ENCODE data around the gene GBP3.
A peak's percentile ranks its signal among the peaks of the same experiment; 100 is the strongest.
"Not testable (repeated sequence)": the region's sequence is repeated elsewhere in the genome, so short reads cannot be mapped to it uniquely, and the experiment has no call there.

The GBP3 gene

DNA sequence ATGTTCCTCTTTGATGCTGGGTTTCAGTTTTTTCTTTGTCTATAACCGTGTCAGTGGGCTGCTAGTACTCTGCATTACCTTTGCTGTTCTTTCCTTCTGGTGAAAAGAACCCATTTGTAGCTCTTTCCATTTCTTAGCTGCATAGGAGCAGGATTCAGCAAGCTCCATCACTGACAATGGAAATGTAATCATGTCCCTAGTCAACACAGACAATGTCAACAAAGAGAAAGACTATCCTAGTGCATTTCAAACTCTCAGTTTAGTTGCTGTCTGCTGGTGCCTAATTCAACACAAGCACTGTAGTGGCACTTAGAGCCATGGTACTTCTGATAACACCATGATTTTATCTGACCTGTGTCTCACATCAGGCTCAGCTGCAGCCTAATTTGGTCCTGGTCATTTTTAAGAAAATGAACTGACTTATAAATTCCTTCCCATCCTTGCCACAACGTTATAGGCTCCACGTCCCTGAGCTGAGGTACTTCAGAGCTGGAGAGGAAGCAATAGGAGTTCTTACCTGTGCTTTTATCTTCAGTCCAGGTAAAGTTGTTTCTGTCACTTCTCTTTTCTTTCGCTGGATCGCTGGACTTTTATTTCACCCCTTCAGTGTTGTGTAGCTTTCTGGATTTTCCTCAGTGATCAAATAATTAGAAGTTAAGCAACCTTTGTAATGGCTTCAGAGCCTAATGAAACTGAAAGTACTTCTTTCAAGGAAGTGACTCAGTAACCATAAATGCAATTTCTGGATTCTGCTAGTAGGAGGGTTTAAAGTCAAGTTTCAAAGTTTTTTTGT is at the start of gene GBP3:
Gene GBP3, minus strand, starts transcription at position 700 of the 793 bp plus-strand sequence. CDS start 2,145 bp downstream, outside the sequence.
- DNase-seq, result peak; percentile 75

GRCh38 chr1:89070509-89070908 is 47.8 kb upstream of the GBP3 start:
- DNase-seq, result peak; percentile 8

GRCh38 chr1:89069951-89070350 is 47.3 kb upstream of the GBP3 start:
- DNase-seq, result peak; percentile 43

- no peak for DNase-seq
These were observed 45.6 kb upstream of the GBP3 start for GRCh38 chr1:89068291-89068690.

- peak; percentile 44 for DNase-seq
These were observed 42.6 kb upstream of the GBP3 start, which contains the start of gene GBP1 for GRCh38 chr1:89065079-89065868. Gene GBP1, minus strand, starts transcription at chr1:89065208. Its CDS starts 1,974 bp downstream, at chr1:89063234.

- no peak for DNase-seq
These were observed 42.0 kb upstream of the GBP3 start for GRCh38 chr1:89064632-89065031.

DNA sequence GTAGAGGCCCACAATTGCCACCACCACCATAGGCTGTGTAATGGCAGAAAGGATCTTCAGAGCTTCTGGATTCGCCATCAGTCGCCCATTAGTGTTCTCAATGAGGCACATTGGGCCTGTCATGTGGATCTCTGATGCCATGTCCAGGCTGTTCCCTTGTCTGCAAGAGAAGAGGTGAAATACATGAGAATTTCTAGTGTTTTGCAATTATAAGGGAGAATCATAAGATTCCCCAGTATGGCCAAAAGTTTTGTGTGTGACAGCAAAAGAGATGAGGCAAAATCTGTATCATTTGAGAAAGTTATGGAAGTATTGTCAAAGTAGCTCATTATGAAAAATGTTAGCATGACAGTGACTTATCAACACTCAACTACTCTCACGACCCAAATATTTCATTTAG is 40.4 kb upstream of the GBP3 start:
- DNase-seq, result no peak

DNA sequence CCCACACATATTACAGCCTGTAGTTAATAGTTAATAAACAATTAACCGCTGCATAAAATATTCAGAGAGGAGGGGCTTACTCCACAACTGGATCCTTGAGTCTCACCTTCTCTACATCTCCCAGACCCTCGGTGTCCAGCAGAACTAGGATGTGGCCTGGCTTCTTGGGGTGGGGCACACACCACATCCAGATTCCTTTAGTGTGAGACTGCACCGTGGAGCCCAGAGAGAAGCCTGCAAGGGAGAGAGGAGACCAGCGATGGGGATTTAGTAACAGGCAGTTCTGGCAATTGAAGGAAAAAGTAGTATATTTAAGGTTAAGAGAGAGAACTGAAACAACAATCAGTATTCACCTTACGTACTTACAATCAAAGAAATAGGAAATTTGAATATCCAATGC is 37.4 kb upstream of the GBP3 start:
- no peak for DNase-seq

GRCh38 chr1:89051955-89052312 is 29.3 kb upstream of the GBP3 start:
- DNase-seq, result no peak

GRCh38 chr1:89051300-89051954 is 28.8 kb upstream of the GBP3 start:
- no peak for DNase-seq

GRCh38 chr1:89050649-89051033 is 28.0 kb upstream of the GBP3 start:
- no peak for DNase-seq

- DNase-seq, result peak; percentile 28
These were observed 27.4 kb upstream of the GBP3 start for GRCh38 chr1:89049901-89050648.

DNA sequence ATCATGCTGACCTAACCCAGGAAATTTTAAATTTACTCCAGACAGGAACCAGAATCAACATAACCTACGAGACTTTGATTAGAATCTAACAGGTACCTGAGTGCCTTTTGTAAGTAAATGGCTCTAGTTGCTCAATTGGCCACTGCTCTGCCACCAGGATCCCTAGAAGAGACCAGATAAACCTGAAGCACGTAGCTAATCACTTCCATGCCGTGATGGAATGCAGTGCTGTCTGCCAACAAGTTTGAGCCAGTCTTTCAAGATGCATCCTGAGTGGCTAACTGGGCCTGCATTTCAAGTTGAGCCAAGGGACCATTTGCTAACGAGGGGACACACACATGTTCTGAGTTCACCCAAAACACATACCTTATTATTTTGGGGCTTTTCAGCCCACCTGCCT is 26.5 kb upstream of the GBP3 start:
- not testable (repeated sequence) for DNase-seq

- DNase-seq, result no peak
These were observed 25.1 kb upstream of the GBP3 start for GRCh38 chr1:89047734-89048133.

- DNase-seq, result peak; percentile 18
These were observed 23.9 kb upstream of the GBP3 start for GRCh38 chr1:89046318-89047183.

- no peak for DNase-seq
These were observed 22.5 kb upstream of the GBP3 start for GRCh38 chr1:89044970-89045721.

- DNase-seq, result no peak
These were observed 21.3 kb upstream of the GBP3 start for GRCh38 chr1:89043940-89044339.

GRCh38 chr1:89042491-89042890 is 19.8 kb upstream of the GBP3 start:
- DNase-seq, result no peak

DNA sequence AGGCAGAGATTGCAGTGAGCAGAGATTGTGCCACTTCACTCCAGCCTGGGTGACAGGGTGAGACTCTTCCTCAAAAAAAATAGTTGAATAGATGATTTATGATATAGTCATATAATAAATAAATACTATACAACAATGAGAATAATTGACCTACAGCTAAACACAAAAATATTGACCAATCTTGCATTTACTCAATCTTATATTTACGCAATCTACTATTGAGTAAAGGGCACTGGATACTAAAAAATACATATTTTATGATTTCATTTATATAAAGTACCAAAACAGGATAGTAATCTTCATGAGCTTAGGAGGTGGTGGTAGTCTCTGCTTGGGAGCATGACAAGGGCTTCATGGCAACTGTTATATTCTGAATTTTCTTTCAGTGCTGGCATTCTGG is 19.1 kb upstream of the GBP3 start:
- DNase-seq, result no peak

GRCh38 chr1:89041119-89041641 is 18.5 kb upstream of the GBP3 start:
- DNase-seq, result no peak

GRCh38 chr1:89040315-89040626 is 17.6 kb upstream of the GBP3 start:
- no peak for DNase-seq

Data from hematopoietic multipotent progenitor cell treated with erythropoietin and hydrocortisone succinate and interleukin-3 and kit ligand, for 4 days (in vitro differentiated cells).